ENCODE data around the gene WFIKKN2. TPM values are rescaled to one million over a fixed set of nuclear protein-coding genes. Genes with fewer than 3 reads are reported as not detected.
"Not testable (repeated sequence)": the region's sequence is repeated elsewhere in the genome, so short reads cannot be mapped to it uniquely, and the experiment has no call there.

WFIKKN2 gene
- not detected in 2 replicates for total RNA-seq (2014; rRNA removed; shearing (Covaris generic))

- no peak for DNase-seq (ENCODE audit: low read depth)
Observed at GRCh38 chr17:50835301-50836234, at the start of gene WFIKKN2. Gene WFIKKN2, plus strand, starts transcription at chr17:50835586. Its CDS starts 352 bp downstream, at chr17:50835938.

GRCh38 chr17:50785946-50786570, 49.3 kb upstream of the WFIKKN2 start:
- DNase-seq (ENCODE audit: low read depth), result no peak

GRCh38 chr17:50787106-50787505, 48.3 kb upstream of the WFIKKN2 start:
- no peak for DNase-seq (ENCODE audit: low read depth)

- no peak for DNase-seq (ENCODE audit: low read depth)
Observed at GRCh38 chr17:50790618-50791017, 44.8 kb upstream of the WFIKKN2 start.

GRCh38 chr17:50792132-50792531, 43.3 kb upstream of the WFIKKN2 start:
- DNase-seq (ENCODE audit: low read depth), result no peak

- DNase-seq (ENCODE audit: low read depth), result no peak
Observed at GRCh38 chr17:50793007-50793406, 42.4 kb upstream of the WFIKKN2 start.

- DNase-seq (ENCODE audit: low read depth), result no peak
Observed at GRCh38 chr17:50794361-50794760, 41.0 kb upstream of the WFIKKN2 start.

GRCh38 chr17:50797135-50797810, 38.1 kb upstream of the WFIKKN2 start:
- no peak for DNase-seq (ENCODE audit: low read depth)

- no peak for DNase-seq (ENCODE audit: low read depth)
Observed at GRCh38 chr17:50798424-50799288, 36.7 kb upstream of the WFIKKN2 start.

- no peak for DNase-seq (ENCODE audit: low read depth)
Observed at GRCh38 chr17:50799582-50799981, 35.8 kb upstream of the WFIKKN2 start.

GRCh38 chr17:50800196-50800700, 35.1 kb upstream of the WFIKKN2 start:
- DNase-seq (ENCODE audit: low read depth), result no peak

GRCh38 chr17:50802609-50803571, 32.5 kb upstream of the WFIKKN2 start:
- no peak for DNase-seq (ENCODE audit: low read depth)

- no peak for DNase-seq (ENCODE audit: low read depth)
Observed at GRCh38 chr17:50803676-50804075, 31.7 kb upstream of the WFIKKN2 start.

GRCh38 chr17:50804749-50805475, 30.5 kb upstream of the WFIKKN2 start:
- not testable (repeated sequence) for DNase-seq (ENCODE audit: low read depth)

- DNase-seq (ENCODE audit: low read depth), result no peak
Observed at GRCh38 chr17:50805486-50805885, 29.9 kb upstream of the WFIKKN2 start.

GRCh38 chr17:50806141-50806643, 29.2 kb upstream of the WFIKKN2 start:
- no peak for DNase-seq (ENCODE audit: low read depth)

- no peak for DNase-seq (ENCODE audit: low read depth)
Observed at GRCh38 chr17:50807009-50807408, 28.4 kb upstream of the WFIKKN2 start.

- DNase-seq (ENCODE audit: low read depth), result no peak
Observed at GRCh38 chr17:50807675-50808074, 27.7 kb upstream of the WFIKKN2 start.

GRCh38 chr17:50808413-50808812, 27.0 kb upstream of the WFIKKN2 start:
- no peak for DNase-seq (ENCODE audit: low read depth)
